Measurements from ENCODE around the gene ESF1.

DNA sequence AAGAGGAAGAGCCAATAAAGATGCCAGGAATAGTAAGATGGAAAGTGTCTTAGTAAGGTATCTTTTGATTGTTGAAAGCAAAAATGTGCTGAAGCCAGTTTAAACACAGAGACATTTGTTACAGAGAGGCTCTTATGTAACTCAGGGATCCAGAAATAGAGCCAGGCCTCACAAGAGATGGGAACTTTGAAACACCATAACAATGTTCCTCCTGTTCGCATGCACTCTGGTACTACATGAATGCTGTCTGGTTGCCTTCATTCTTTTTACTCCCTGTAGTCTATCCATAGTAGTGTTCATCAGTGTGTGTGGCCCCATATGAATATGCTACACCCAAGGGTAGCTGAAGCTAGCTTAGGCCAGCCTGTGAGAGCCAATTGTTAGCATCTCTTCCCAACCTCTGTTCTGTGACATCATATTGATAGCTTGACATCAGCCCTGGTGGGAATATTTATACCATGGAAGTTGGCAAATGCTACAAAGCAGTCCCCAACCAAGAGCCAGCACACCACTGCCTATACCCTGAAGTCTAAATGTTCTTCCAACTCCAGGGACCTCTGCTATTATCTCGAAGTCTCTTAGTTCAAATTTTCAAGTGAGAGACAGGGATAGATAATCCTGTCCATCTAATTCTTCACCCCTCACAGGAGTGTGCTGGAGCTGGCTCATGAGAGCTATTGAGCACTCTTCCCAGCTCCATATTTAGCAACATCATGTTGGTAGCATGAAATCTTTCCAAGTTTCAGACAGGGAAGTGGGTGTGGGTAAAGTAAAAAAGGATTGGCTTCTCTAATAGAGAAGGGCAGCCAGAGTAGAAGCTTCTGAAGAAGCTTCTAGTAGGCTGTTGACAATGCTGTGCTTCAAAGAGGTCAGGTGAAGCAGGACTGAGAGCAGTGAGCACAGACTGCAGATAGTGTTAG, 7.1 kb upstream of the ESF1 start:
- TF ChIP-seq, protein P1, sequence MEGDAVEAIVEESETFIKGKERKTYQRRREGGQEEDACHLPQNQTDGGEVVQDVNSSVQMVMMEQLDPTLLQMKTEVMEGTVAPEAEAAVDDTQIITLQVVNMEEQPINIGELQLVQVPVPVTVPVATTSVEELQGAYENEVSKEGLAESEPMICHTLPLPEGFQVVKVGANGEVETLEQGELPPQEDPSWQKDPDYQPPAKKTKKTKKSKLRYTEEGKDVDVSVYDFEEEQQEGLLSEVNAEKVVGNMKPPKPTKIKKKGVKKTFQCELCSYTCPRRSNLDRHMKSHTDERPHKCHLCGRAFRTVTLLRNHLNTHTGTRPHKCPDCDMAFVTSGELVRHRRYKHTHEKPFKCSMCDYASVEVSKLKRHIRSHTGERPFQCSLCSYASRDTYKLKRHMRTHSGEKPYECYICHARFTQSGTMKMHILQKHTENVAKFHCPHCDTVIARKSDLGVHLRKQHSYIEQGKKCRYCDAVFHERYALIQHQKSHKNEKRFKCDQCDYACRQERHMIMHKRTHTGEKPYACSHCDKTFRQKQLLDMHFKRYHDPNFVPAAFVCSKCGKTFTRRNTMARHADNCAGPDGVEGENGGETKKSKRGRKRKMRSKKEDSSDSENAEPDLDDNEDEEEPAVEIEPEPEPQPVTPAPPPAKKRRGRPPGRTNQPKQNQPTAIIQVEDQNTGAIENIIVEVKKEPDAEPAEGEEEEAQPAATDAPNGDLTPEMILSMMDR (IDR thresholded peaks at IDR 0.05): no peak
- TF ChIP-seq EP300 (IDR thresholded peaks at IDR 0.05): no peak
